ENCODE data around the gene ZDHHC20.

DNA sequence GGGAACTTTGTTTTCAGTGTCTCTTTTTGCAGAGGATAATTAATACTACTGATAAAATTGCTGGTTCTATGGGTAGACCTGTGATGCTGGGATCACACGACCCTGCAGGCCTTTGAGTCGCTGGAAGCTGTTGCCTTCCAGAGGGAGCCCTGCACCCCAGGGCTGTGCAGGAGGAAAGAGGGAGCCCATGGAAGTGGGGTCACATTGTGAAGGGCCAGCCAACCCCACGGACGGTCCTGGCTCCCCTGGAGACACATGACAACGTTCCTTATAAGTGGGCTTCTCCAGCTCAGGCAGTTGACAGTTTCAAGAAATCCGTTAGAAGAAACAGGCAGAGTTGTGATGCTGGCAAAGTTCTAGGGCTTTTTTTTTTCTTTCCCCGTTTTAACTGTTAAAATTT, 98.0 kb downstream of the ZDHHC20 start:
- TF ChIP-seq, protein P1, sequence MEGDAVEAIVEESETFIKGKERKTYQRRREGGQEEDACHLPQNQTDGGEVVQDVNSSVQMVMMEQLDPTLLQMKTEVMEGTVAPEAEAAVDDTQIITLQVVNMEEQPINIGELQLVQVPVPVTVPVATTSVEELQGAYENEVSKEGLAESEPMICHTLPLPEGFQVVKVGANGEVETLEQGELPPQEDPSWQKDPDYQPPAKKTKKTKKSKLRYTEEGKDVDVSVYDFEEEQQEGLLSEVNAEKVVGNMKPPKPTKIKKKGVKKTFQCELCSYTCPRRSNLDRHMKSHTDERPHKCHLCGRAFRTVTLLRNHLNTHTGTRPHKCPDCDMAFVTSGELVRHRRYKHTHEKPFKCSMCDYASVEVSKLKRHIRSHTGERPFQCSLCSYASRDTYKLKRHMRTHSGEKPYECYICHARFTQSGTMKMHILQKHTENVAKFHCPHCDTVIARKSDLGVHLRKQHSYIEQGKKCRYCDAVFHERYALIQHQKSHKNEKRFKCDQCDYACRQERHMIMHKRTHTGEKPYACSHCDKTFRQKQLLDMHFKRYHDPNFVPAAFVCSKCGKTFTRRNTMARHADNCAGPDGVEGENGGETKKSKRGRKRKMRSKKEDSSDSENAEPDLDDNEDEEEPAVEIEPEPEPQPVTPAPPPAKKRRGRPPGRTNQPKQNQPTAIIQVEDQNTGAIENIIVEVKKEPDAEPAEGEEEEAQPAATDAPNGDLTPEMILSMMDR (IDR thresholded peaks at IDR 0.05) = no peak
- TF ChIP-seq POLR2A (IDR thresholded peaks at IDR 0.05) = no peak

Data from right lobe of liver (tissue), 4 donors.